ENCODE data around the gene HBZ. TPM values are rescaled to one million over a fixed set of nuclear protein-coding genes. Genes with fewer than 3 reads are reported as not detected.

HBZ gene
- total and polyA plus RNA-seq, 9 of the 15 experiments (the other 6 are each of a cell fraction or from before 2014, with no cell fraction given) = 58.0 to 610 (median 113) TPM

DNA sequence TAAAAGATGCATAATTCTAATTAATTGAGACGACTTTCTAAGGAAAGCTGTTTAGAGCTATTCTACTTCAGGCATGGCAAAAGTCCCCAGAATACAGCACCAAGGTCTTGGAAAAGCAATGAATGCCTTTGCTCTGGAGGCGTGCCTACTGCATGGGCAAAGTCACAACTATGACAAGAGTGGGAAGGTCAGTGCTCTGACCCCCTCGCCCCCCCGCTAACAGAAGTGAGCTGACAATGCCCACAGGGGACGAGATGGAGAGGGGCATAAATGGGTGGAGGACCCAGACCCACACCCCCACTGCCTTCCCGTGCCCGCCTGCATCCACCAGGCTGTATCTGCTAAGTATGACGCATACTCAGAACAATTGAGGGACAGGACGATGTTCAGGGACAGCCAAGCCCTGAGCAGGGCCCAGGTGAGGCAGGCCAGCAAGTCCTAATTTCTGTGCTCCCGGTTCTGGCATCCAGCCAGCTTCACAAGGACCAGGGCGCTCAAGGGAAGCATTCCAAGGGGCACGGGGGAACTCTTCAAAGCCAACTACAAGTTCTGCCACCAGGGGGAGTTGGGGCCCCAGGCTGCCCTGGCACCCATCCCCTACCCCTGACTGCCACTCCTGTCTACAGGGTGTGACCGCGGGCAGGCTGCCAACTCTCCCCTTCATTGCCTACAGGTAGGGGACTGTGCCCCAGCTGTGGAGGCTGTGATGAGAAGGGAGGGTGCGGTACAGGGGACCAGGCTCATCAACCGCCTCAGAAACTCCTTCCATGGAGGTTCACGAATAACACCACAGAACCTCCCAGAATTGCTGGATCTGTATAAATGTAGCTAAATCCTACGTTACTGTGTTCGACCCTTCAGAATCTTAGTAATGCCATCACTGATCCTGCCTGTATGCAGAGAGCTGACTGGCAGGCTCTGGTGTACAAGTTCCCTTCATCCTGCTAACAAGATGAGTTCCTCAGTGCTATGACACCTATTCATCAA is 34.8 kb upstream of the HBZ start (continued):
- TF ChIP-seq, protein P1, sequence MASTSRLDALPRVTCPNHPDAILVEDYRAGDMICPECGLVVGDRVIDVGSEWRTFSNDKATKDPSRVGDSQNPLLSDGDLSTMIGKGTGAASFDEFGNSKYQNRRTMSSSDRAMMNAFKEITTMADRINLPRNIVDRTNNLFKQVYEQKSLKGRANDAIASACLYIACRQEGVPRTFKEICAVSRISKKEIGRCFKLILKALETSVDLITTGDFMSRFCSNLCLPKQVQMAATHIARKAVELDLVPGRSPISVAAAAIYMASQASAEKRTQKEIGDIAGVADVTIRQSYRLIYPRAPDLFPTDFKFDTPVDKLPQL (IDR thresholded peaks at IDR 0.05; ENCODE audit: extremely low read depth, insufficient read length) = no peak
- TF ChIP-seq DACH1 (IDR thresholded peaks at IDR 0.05; ENCODE audit: partially characterized antibody) (no peak), DMBX1 (CRISPR knock-in tag; IDR thresholded peaks at IDR 0.05; ENCODE audit: borderline replicate concordance) (peak; percentile 51; the same call in 1 of the 2 replicates), MED1 (CRISPR knock-in tag; IDR thresholded peaks at IDR 0.05; ENCODE audit: borderline replicate concordance) (no peak), NR2C2 (CRISPR knock-in tag; IDR thresholded peaks at IDR 0.05) (no peak), NR2C2 (tag; IDR thresholded peaks at IDR 0.05) (no peak), ZNF324 (CRISPR knock-in tag; IDR thresholded peaks at IDR 0.05) (no peak), RCOR1 (IDR thresholded peaks at IDR 0.05; ENCODE audit: borderline replicate concordance in 1 of 2, low read depth in 2 of 2, low read length in 2 of 2) (0 out of 4 replicates have a peak, but pooled peaks of 1 of the 2 experiments have one; percentile 22), SIN3A (IDR thresholded peaks at IDR 0.05; ENCODE audit: borderline replicate concordance in 2 of 2, control insufficient read depth in 1 of 2, low read depth in 2 of 2, low read length in 2 of 2) (no peak), NFIX (CRISPR knock-in tag; IDR thresholded peaks at IDR 0.05; ENCODE audit: low read depth) (peak; percentile 37; the same call in 1 of the 2 replicates), HSF4 (CRISPR knock-in tag; IDR thresholded peaks at IDR 0.05; ENCODE audit: borderline replicate concordance) (peak; percentile 71; the same call in 1 of the 2 replicates), MBD2 (IDR thresholded peaks at IDR 0.05; ENCODE audit: borderline replicate concordance, low read depth) (no peak)
- TF ChIP-seq, protein P2, sequence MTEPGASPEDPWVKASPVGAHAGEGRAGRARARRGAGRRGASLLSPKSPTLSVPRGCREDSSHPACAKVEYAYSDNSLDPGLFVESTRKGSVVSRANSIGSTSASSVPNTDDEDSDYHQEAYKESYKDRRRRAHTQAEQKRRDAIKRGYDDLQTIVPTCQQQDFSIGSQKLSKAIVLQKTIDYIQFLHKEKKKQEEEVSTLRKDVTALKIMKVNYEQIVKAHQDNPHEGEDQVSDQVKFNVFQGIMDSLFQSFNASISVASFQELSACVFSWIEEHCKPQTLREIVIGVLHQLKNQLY (CRISPR knock-in tag; conservative IDR thresholded peaks at IDR 0.05) = no peak
- TF ChIP-seq, protein P3, sequence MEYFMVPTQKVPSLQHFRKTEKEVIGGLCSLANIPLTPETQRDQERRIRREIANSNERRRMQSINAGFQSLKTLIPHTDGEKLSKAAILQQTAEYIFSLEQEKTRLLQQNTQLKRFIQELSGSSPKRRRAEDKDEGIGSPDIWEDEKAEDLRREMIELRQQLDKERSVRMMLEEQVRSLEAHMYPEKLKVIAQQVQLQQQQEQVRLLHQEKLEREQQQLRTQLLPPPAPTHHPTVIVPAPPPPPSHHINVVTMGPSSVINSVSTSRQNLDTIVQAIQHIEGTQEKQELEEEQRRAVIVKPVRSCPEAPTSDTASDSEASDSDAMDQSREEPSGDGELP (CRISPR knock-in tag; IDR thresholded peaks at IDR 0.05; ENCODE audit: borderline replicate concordance) = peak; percentile 44; the same call in 1 of the 2 replicates
- TF ChIP-seq, protein P4, sequence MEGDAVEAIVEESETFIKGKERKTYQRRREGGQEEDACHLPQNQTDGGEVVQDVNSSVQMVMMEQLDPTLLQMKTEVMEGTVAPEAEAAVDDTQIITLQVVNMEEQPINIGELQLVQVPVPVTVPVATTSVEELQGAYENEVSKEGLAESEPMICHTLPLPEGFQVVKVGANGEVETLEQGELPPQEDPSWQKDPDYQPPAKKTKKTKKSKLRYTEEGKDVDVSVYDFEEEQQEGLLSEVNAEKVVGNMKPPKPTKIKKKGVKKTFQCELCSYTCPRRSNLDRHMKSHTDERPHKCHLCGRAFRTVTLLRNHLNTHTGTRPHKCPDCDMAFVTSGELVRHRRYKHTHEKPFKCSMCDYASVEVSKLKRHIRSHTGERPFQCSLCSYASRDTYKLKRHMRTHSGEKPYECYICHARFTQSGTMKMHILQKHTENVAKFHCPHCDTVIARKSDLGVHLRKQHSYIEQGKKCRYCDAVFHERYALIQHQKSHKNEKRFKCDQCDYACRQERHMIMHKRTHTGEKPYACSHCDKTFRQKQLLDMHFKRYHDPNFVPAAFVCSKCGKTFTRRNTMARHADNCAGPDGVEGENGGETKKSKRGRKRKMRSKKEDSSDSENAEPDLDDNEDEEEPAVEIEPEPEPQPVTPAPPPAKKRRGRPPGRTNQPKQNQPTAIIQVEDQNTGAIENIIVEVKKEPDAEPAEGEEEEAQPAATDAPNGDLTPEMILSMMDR (IDR thresholded peaks at IDR 0.05 in 2 of 3, conservative IDR thresholded peaks at IDR 0.05 in 1 of 3; ENCODE audit: insufficient read depth in 2 of 3, low read depth in 1 of 3, low read length in 3 of 3) = peak; percentile 57 to 75 (median 60)
- TF ChIP-seq, protein P5, sequence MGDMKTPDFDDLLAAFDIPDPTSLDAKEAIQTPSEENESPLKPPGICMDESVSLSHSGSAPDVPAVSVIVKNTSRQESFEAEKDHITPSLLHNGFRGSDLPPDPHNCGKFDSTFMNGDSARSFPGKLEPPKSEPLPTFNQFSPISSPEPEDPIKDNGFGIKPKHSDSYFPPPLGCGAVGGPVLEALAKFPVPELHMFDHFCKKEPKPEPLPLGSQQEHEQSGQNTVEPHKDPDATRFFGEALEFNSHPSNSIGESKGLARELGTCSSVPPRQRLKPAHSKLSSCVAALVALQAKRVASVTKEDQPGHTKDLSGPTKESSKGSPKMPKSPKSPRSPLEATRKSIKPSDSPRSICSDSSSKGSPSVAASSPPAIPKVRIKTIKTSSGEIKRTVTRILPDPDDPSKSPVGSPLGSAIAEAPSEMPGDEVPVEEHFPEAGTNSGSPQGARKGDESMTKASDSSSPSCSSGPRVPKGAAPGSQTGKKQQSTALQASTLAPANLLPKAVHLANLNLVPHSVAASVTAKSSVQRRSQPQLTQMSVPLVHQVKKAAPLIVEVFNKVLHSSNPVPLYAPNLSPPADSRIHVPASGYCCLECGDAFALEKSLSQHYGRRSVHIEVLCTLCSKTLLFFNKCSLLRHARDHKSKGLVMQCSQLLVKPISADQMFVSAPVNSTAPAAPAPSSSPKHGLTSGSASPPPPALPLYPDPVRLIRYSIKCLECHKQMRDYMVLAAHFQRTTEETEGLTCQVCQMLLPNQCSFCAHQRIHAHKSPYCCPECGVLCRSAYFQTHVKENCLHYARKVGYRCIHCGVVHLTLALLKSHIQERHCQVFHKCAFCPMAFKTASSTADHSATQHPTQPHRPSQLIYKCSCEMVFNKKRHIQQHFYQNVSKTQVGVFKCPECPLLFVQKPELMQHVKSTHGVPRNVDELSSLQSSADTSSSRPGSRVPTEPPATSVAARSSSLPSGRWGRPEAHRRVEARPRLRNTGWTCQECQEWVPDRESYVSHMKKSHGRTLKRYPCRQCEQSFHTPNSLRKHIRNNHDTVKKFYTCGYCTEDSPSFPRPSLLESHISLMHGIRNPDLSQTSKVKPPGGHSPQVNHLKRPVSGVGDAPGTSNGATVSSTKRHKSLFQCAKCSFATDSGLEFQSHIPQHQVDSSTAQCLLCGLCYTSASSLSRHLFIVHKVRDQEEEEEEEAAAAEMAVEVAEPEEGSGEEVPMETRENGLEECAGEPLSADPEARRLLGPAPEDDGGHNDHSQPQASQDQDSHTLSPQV (IDR thresholded peaks at IDR 0.05) = peak; percentile 84
